ENCODE measurements around the gene ITGB2.

GRCh38 chr21:44907966-44908895 lies 12.5 kb downstream of the ITGB2 start:
- TF ChIP-seq CTCF (IDR thresholded peaks at IDR 0.05): no peak
- no peak for TF ChIP-seq POLR2A (IDR thresholded peaks at IDR 0.05)

All from heart left ventricle (tissue), 13 donors.